ENCODE measurements around the gene SON. TPM values are rescaled to one million over a fixed set of nuclear protein-coding genes. Genes with fewer than 3 reads are reported as not detected.

The SON gene
- total RNA-seq, 4 donors from 2014 or later, result 134 to 474 (median 401) TPM

DNA sequence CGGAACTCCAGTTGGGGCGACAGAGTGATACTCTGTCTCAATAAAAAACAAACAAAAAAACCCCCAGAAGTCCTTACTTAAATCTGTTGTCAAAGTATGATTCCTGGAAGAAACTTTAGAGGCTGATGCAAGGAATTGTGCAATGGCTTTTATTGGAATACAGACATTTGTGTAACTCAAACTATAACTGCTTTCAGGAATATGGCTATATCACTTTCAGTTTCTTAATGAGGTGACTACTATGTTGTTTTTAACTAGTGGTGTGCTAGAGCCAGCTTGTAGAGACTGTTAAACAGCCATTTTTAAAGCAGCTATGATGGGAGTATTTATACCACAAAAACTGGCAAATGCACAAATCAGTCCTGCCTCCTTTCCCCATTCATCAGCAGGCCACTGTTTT lies 28.6 kb upstream of the SON start:
- Histone ChIP-seq H3K27ac (no peak overlapping the region), H3K4me3 (no peak overlapping the region), H3K4me1 (no peaks in the 10 kb centered on the region), H3K27me3 (no peaks in the 10 kb centered on the region), H3K36me3 (peaks cover 0 to 91% of the 10 kb centered on the region in 2 donors), H3K9me3 (no peaks in the 10 kb centered on the region)
- no peak for TF ChIP-seq POLR2AphosphoS5 (IDR thresholded peaks at IDR 0.05)
- TF ChIP-seq POLR2A (IDR thresholded peaks at IDR 0.05), result no peak
- 81 to 100% methylated on average over 2 of the region's 2 CpGs for WGBS, 2 donors (ENCODE audit: low coverage in 1 of 2)
- ATAC-seq, result no peak

DNA sequence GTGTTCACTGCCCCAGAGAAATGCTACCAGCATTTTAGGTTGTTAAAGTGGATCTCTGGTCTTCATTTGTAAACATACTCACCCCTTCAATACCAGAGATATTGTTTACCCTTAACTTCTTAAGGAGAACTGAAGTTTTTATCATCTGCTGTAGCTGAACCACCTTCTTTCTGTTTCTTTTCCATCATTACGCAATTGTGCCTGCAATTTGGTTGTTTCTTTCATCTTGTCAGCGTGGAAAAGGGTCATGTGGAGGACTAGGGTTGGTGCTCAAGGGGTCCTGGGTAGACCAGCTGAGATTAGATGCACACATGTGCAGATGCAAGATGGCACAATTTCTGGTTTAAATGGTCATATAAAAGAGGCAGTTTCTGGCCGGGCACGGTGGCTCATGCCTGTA lies 23.9 kb upstream of the SON start:
- 92 to 100% methylated on average over 2 of the region's 4 CpGs for WGBS, 2 donors (ENCODE audit: low coverage in 1 of 2)
- Histone ChIP-seq H3K9me3 (no peaks in the 10 kb centered on the region), H3K4me1 (no peaks in the 10 kb centered on the region), H3K4me3 (no peak overlapping the region), H3K27me3 (no peaks in the 10 kb centered on the region), H3K36me3 (peaks cover 0 to 74% of the 10 kb centered on the region in 2 donors), H3K27ac (no peak overlapping the region)
- no peak for ATAC-seq
- TF ChIP-seq, protein P1, sequence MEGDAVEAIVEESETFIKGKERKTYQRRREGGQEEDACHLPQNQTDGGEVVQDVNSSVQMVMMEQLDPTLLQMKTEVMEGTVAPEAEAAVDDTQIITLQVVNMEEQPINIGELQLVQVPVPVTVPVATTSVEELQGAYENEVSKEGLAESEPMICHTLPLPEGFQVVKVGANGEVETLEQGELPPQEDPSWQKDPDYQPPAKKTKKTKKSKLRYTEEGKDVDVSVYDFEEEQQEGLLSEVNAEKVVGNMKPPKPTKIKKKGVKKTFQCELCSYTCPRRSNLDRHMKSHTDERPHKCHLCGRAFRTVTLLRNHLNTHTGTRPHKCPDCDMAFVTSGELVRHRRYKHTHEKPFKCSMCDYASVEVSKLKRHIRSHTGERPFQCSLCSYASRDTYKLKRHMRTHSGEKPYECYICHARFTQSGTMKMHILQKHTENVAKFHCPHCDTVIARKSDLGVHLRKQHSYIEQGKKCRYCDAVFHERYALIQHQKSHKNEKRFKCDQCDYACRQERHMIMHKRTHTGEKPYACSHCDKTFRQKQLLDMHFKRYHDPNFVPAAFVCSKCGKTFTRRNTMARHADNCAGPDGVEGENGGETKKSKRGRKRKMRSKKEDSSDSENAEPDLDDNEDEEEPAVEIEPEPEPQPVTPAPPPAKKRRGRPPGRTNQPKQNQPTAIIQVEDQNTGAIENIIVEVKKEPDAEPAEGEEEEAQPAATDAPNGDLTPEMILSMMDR (IDR thresholded peaks at IDR 0.05), result no peak
- TF ChIP-seq POLR2AphosphoS5 (IDR thresholded peaks at IDR 0.05), result no peak
- TF ChIP-seq EP300 (IDR thresholded peaks at IDR 0.05), result no peak
- TF ChIP-seq POLR2A (IDR thresholded peaks at IDR 0.05), result no peak

DNA sequence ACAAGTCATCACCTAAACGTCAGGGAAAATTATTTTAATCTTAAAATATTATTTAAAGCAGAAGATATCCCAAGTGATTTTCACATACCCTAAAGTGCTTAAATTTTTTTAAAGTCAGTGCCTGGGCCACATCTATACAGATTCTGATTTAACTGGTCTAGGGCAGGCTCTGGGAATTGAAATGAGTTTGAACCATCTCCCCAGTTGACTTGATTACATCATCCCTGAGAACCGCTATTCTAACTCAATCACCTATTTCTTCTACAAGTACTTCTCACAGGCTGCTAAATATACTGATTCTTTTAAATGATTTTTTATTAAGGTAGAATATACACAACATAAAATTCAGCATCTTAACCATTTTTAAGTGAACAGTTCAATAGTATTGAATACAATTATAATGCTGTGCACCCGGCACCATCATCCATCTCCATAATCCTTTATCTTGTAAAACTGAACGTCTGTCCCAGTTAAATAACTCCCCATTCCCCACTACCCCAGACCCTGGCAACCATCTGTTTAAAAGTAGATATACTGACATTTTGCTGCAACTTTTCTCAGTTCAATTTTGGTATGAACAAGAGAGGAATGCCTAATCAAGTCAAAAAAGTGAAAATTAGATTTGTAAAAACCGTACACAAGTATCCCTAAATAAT lies 20.4 kb upstream of the SON start:
- TF ChIP-seq EP300 (IDR thresholded peaks at IDR 0.05) (no peak), POLR2A (IDR thresholded peaks at IDR 0.05) (no peak), POLR2AphosphoS5 (IDR thresholded peaks at IDR 0.05) (no peak)
- TF ChIP-seq, protein P1 (IDR thresholded peaks at IDR 0.05), result no peak
- H3K4me3 ChIP-seq, result no peak overlapping the region
- H3K4me1 ChIP-seq, result no peaks in the 10 kb centered on the region
- H3K36me3 ChIP-seq, result peaks cover 0 to 76% of the 10 kb centered on the region in 2 donors
- no peaks in the 10 kb centered on the region for H3K9me3 ChIP-seq
- H3K27ac ChIP-seq, result no peak overlapping the region
- no peaks in the 10 kb centered on the region for H3K27me3 ChIP-seq
- WGBS, 2 donors (ENCODE audit: low coverage in 1 of 2), result 70 to 89% methylated on average over 4 to 5 of the region's 5 CpGs
- ATAC-seq, result no peak

DNA sequence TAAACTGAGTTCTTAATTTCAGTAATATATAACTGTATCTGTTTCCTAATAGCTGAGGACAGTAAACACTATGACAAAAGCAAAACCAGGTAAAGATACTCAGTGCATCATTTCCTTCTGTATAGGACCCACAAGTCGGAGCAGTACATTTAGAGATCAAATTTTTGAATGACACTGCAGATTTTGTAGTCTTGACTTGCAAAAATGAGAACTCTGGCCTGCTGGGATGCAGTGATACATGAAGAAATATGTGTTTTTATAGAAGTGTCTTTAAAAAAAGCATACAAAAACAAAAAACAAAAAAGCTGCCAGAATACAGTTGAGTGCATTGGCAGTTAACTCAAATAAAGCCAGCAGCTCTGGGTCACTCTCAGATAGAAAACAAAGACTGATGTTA lies 19.9 kb upstream of the SON start:
- H3K4me3 ChIP-seq, result no peak overlapping the region
- H3K9me3 ChIP-seq, result no peaks in the 10 kb centered on the region
- peaks cover 2 to 76% of the 10 kb centered on the region in 2 donors for H3K36me3 ChIP-seq
- no peak overlapping the region for H3K27ac ChIP-seq
- 89 to 100% methylated on average over 1 of the region's 1 CpG for WGBS, 2 donors (ENCODE audit: low coverage in 1 of 2)
- ATAC-seq, result no peak
- no peaks in the 10 kb centered on the region for H3K4me1 ChIP-seq
- no peaks in the 10 kb centered on the region for H3K27me3 ChIP-seq
- no peak for TF ChIP-seq POLR2A (IDR thresholded peaks at IDR 0.05)
- TF ChIP-seq, protein P1 (IDR thresholded peaks at IDR 0.05), result no peak
- no peak for TF ChIP-seq POLR2AphosphoS5 (IDR thresholded peaks at IDR 0.05)
- no peak for TF ChIP-seq EP300 (IDR thresholded peaks at IDR 0.05)

DNA sequence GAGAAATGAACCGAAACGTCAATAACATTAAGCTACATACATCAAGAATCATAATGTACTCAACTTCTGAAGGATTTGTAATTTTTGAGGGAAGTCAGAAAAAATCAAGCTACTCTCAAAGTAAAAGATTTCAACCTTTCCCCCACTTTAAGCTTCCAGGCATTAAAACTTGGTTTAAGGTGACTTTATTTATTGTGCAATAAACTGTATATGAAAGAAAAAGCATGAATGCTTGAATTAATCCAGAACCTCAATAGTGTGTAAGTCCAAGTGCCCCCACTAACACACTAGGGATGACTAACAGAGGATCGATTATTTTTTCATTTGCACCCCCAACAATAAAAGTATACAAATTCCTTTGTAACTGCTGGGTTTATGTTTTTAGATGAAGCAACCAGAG lies 11.8 kb upstream of the SON start:
- Histone ChIP-seq H3K4me3 (no peak overlapping the region), H3K4me1 (no peaks in the 10 kb centered on the region), H3K36me3 (peaks cover 7 to 100% of the 10 kb centered on the region in 2 donors), H3K27me3 (no peaks in the 10 kb centered on the region), H3K9me3 (no peaks in the 10 kb centered on the region), H3K27ac (no peak overlapping the region)
- ATAC-seq, result no peak
- TF ChIP-seq POLR2A (IDR thresholded peaks at IDR 0.05), result no peak
- TF ChIP-seq, protein P1 (IDR thresholded peaks at IDR 0.05), result no peak
- WGBS, 2 donors (ENCODE audit: low coverage in 1 of 2), result 83 to 93% methylated on average over 3 of the region's 3 CpGs
